Thyroid gland (tissue), 4 donors: Measurements from ENCODE around the gene DOLPP1. TPM values are rescaled to one million over a fixed set of nuclear protein-coding genes. Genes with fewer than 3 reads are reported as not detected.

Source experiments
- DNase-seq, 2 donors: peaks; one replicate each; pipeline ENCODE4 v3.0.0-alpha.2; 2019
- H3K27ac ChIP-seq, 3 donors: fragments of 200-600 bp; sonication (generic); 1 replicate in 2 of 3; 2 replicates in 1 of 3; pipeline ENCODE4 v1.5.1; 2016 to 2019; ENCODE audit warnings: mild to moderate bottlenecking in 1 of 3, moderate library complexity in 1 of 3
- H3K27me3 ChIP-seq: fragments of 200-600 bp; sonication (generic); one replicate; pipeline ENCODE4 v1.5.1; 2019
- H3K36me3 ChIP-seq, 2 donors: fragments of 200-600 bp; sonication (generic); one replicate each; pipeline ENCODE4 v1.5.1; 2016 to 2019
- H3K4me1 ChIP-seq, 2 donors: fragments of 200-600 bp; sonication (generic); one replicate each; pipeline ENCODE4 v1.5.1; 2017 to 2019
- H3K4me3 ChIP-seq, 3 donors: fragments of 200-600 bp; sonication (generic); replicated peaks in 1 of 3; 1 replicate in 2 of 3; 2 replicates in 1 of 3; pipeline ENCODE4 v1.5.1; 2016; ENCODE audit warnings: mild to moderate bottlenecking in 1 of 3
- H3K9me3 ChIP-seq: fragments of 200-600 bp; sonication (generic); one replicate; pipeline ENCODE4 v1.5.1; 2017
- CTCF ChIP-seq, 6 experiments: fragments of 200-600 bp in 3 of 6; fragments of 450-650 bp in 3 of 6; sonication (generic) in 3 of 6; IDR thresholded peaks; one replicate each; pipeline ENCODE4 v1.5.1; 2016 to 2019; ENCODE audit warnings: antibody characterized with exemption in 6 of 6, mild to moderate bottlenecking in 2 of 6, inconsistent platforms in 1 of 6, moderate library complexity in 1 of 6
- POLR2A ChIP-seq, 2 donors: fragments of 450-650 bp; IDR thresholded peaks; one replicate each; pipeline ENCODE4 v1.6.1; 2017; ENCODE audit warnings: antibody characterized with exemption in 2 of 2, mild to moderate bottlenecking in 2 of 2, moderate library complexity in 1 of 2
- WGBS, 2 donors: methylation state at CpG; one replicate each; pipeline ENCODE4 v1.1.5; 2017; 5-methylcytosine and 5-hydroxymethylcytosine counted together
- intact Hi-C: fragments of 100-400 bp; cut with DNase I; formaldehyde crosslinking; loops from one replicate; pipeline ENCODE4 v1.15.1; 2023
- total RNA-seq, 4 donors: library from RNA; depleted of rRNA; stranded (reverse); fragments of >200 nt; gene quantifications; one replicate each; pipeline ENCODE4 v1.2.3, GENCODE V29; 2016

Gene DOLPP1
- total RNA-seq, 4 donors from 2014 or later = 6.0 to 10.9 (median 8.3) TPM

DNA sequence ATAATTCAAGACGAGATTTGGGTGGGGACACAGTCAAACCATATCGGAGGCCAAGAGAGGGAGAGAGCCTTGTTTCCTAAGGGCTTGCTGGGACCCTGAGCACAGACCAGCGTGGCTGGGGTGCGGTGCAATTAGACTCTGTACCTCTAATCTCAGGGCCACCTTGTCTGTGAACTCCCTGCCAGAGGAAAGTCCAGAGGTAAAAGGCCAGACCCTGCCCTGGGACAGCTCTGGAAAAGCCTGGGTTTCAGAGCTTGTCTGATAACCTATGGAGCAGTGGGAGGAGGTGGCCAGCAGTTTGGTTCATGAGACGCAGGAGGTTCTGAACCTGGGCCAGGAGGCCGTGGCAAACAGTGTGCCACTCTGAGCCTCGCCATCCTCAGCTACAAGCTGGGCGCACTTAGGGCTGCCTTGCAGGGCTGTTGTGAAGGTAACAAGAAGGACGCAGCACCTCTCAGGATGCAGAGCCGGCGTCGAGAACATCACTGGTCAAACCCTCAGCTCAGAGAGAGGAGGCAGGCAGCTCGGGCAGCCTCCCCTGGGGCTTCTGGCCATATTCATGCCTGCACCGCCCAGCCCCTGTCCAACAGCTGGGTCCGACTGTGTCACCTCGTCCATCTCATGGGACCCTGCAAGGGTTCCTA lies 4.8 kb upstream of the DOLPP1 start:
- WGBS, 2 donors = 86 to 89% methylated on average over 10 of the region's 16 CpGs
- Histone ChIP-seq H3K27me3 (no peaks in the 10 kb centered on the region), H3K36me3 (no peaks in the 10 kb centered on the region), H3K27ac (no peak overlapping the region), H3K9me3 (no peaks in the 10 kb centered on the region), H3K4me1 (peaks cover 0 to 6% of the 10 kb centered on the region in 2 donors), H3K4me3 (no peak overlapping the region)
- intact Hi-C loops = no loop called here
- no peak for DNase-seq
- TF ChIP-seq CTCF (IDR thresholded peaks at IDR 0.05) = no peak
- TF ChIP-seq POLR2A (IDR thresholded peaks at IDR 0.05) = no peak

- Histone ChIP-seq H3K4me1 (peaks cover 2 to 9% of the 10 kb centered on the region in 2 donors), H3K4me3 (no peak overlapping the region), H3K27me3 (no peaks in the 10 kb centered on the region), H3K27ac (no peak overlapping the region), H3K9me3 (no peaks in the 10 kb centered on the region), H3K36me3 (no peaks in the 10 kb centered on the region)
- intact Hi-C loops = no loop called here
- no peak for DNase-seq
- TF ChIP-seq POLR2A (IDR thresholded peaks at IDR 0.05) = no peak
- no peak for TF ChIP-seq CTCF (IDR thresholded peaks at IDR 0.05)
- 89 to 95% methylated on average over 10 to 11 of the region's 11 CpGs for WGBS, 2 donors
Measured at GRCh38 chr9:129076640-129077037, 4.3 kb upstream of the DOLPP1 start.

DNA sequence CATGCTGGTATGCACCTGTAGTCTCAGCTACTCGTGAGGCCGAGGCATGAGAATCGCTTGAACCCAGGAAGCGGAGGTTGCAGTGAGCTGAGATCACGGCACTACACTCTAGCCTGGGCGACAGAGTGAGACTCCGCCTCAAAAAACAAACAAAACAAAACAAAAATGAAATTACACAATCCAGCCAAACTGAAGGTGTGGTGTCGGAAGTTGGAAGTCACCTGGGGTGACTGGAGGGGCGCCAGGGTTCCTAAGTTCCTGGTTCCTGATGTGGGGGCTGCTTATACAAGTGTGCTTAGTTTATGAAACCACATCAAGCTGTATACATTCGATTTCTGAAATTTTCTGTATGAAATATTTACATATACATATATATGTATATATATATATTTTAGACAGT lies 3.7 kb upstream of the DOLPP1 start:
- intact Hi-C loops = no loop called here
- DNase-seq = no peak

DNA sequence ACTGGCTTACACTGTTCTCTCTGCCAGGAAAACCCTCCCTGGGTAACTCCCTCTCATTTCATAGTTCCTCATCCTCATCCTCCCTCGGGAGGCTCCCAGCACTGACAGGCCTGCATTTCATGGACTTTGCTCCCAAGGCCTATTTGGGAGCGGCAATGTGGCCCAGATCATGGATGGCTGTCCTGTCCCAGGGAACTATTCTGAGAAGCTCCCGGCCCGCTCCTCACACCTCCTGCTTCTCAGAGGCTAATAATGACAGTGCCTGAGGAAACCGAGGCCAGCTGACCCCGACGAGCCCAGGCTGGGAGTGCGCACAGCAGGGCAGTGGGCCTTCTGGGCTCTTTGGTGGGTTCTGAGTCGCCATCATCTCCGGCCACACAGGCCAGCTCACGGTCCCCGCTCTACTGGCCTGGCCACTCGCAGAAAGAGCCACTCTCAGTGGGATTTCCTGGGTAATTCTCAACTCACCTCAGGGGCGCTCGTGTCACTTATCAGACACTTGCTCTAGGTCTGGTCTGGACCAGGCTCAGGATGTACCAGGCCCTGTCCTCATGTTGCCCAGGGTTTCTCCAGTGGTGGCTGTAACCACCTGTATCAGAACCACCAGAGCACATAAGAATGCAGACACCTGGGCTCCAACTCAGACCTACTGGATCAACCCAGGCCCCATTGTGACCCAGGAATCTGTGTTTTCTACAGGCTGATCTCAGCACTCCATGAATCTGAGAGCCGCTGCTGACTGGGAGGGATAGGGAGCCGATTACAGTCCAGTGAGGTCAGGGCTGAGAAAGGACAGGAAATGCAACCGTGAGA lies 2.0 kb upstream of the DOLPP1 start:
- Histone ChIP-seq H3K4me3 (no peak overlapping the region), H3K9me3 (no peaks in the 10 kb centered on the region), H3K4me1 (peaks cover 10 to 17% of the 10 kb centered on the region in 2 donors), H3K27ac (no peak overlapping the region), H3K27me3 (no peaks in the 10 kb centered on the region), H3K36me3 (no peaks in the 10 kb centered on the region)
- TF ChIP-seq CTCF (IDR thresholded peaks at IDR 0.05) = no peak
- TF ChIP-seq POLR2A (IDR thresholded peaks at IDR 0.05) = no peak
- WGBS, 2 donors = 69 to 76% methylated on average over 5 to 7 of the region's 18 CpGs
- no peak for DNase-seq
- intact Hi-C loops = no loop called here

More for the DNA sequence above, 3.7 kb upstream of the DOLPP1 start:
- Histone ChIP-seq H3K27ac (no peak overlapping the region), H3K4me3 (no peak overlapping the region), H3K9me3 (no peaks in the 10 kb centered on the region), H3K36me3 (no peaks in the 10 kb centered on the region), H3K4me1 (peaks cover 8 to 15% of the 10 kb centered on the region in 2 donors), H3K27me3 (no peaks in the 10 kb centered on the region)
- no peak for TF ChIP-seq POLR2A (IDR thresholded peaks at IDR 0.05)
- WGBS, 2 donors = 88 to 92% methylated on average over 10 of the region's 10 CpGs

GRCh38 chr9:129079829-129080228 lies 1.1 kb upstream of the DOLPP1 start:
- no peak for DNase-seq
- no peak overlapping the region for H3K4me3 ChIP-seq
- no peak overlapping the region for H3K27ac ChIP-seq
- TF ChIP-seq POLR2A (IDR thresholded peaks at IDR 0.05) (no peak), CTCF (IDR thresholded peaks at IDR 0.05) (no peak)
- 81 to 82% methylated on average over 13 of the region's 13 CpGs for WGBS, 2 donors
- no peaks in the 10 kb centered on the region for H3K36me3 ChIP-seq
- no peaks in the 10 kb centered on the region for H3K27me3 ChIP-seq
- intact Hi-C loops = no loop called here
- peaks cover 10 to 17% of the 10 kb centered on the region in 2 donors for H3K4me1 ChIP-seq
- H3K9me3 ChIP-seq = no peaks in the 10 kb centered on the region
